Keratinocyte (primary cell): ENCODE results near the gene EXD3. TPM values are rescaled to one million over a fixed set of nuclear protein-coding genes. Genes with fewer than 3 reads are reported as not detected.
"Not testable (repeated sequence)": the region's sequence is repeated elsewhere in the genome, so short reads cannot be mapped to it uniquely, and the experiment has no call there.

Source experiments
- DNase-seq: peaks from one replicate; pipeline ENCODE4 v3.0.0-alpha.2; 2011; ENCODE audit warnings: low read depth, missing footprints, low spot score
- FAIRE-seq: peaks from 2 replicates; lab custom pipeline; 2011; peaks lifted over from hg19 to GRCh38; lab: Jason Lieb, UNC
- H2AFZ ChIP-seq: 2 replicates; pipeline ENCODE4 v1.6.0; 2012; ENCODE audit warnings: low read length, control low read depth, inconsistent platforms; ENCODE audit not compliant: control insufficient read depth
- H3K27ac ChIP-seq: 2 replicates; pipeline ENCODE4 v1.5.1; 2011; ENCODE audit warnings: low read length; ENCODE audit not compliant: control insufficient read depth, insufficient read depth
- H3K27me3 ChIP-seq: 3 replicates; pipeline ENCODE4 v1.6.0; 2011; ENCODE audit warnings: low read length; ENCODE audit not compliant: control insufficient read depth, insufficient read depth; ENCODE audit errors: extremely low read depth
- H3K36me3 ChIP-seq, 2 experiments: 2 replicates in 1 of 2; 3 replicates in 1 of 2; pipeline ENCODE4 v1.5.1; 2011; ENCODE audit warnings: low read length in 2 of 2, mild to moderate bottlenecking in 1 of 2; ENCODE audit not compliant: control insufficient read depth in 2 of 2, insufficient read depth in 2 of 2; ENCODE audit errors: extremely low read depth in 1 of 2
- H3K4me1 ChIP-seq: 3 replicates; pipeline ENCODE4 v1.5.1; 2011; ENCODE audit warnings: low read length; ENCODE audit not compliant: control insufficient read depth, insufficient read depth; ENCODE audit errors: extremely low read depth
- H3K4me2 ChIP-seq: 3 replicates; pipeline ENCODE4 v1.6.0; 2011; ENCODE audit warnings: low read depth, low read length; ENCODE audit not compliant: control insufficient read depth, insufficient read depth; ENCODE audit errors: extremely low read depth
- H3K4me3 ChIP-seq, 3 experiments: fragments of 200-600 bp in 1 of 3; sonication (generic) in 1 of 3; 2 replicates in 2 of 3; 3 replicates in 1 of 3; pipeline ENCODE4 v1.5.1; 2011 to 2016; ENCODE audit warnings: low read length in 3 of 3, mild to moderate bottlenecking in 3 of 3, control low read depth in 2 of 3, inconsistent platforms in 1 of 3, low read depth in 1 of 3, mixed read lengths in 1 of 3, mixed run types in 1 of 3, moderate library complexity in 1 of 3; ENCODE audit not compliant: control insufficient read depth in 2 of 3, insufficient read depth in 2 of 3; ENCODE audit errors: extremely low read depth in 1 of 3
- H3K79me2 ChIP-seq: 2 replicates; pipeline ENCODE4 v1.6.0; 2012; ENCODE audit warnings: low read length; ENCODE audit not compliant: control insufficient read depth, insufficient read depth
- H3K9ac ChIP-seq: 3 replicates; pipeline ENCODE4 v1.6.0; 2011; ENCODE audit warnings: low read length; ENCODE audit not compliant: control insufficient read depth, insufficient read depth; ENCODE audit errors: extremely low read depth
- H3K9me1 ChIP-seq: 3 replicates; pipeline ENCODE4 v1.6.0; 2011; ENCODE audit warnings: low read length; ENCODE audit not compliant: control insufficient read depth, insufficient read depth; ENCODE audit errors: extremely low read depth
- H3K9me3 ChIP-seq: 2 replicates; pipeline ENCODE4 v1.5.1; 2012; ENCODE audit warnings: low read depth, low read length; ENCODE audit not compliant: control insufficient read depth
- H4K20me1 ChIP-seq: 3 replicates; pipeline ENCODE4 v1.6.0; 2011; ENCODE audit warnings: low read length; ENCODE audit not compliant: control insufficient read depth, insufficient read depth; ENCODE audit errors: extremely low read depth
- CTCF ChIP-seq, 3 experiments: IDR thresholded peaks in 1 of 3; conservative IDR thresholded peaks in 1 of 3; optimal IDR thresholded peaks in 1 of 3; 2 replicates in 2 of 3; 3 replicates in 1 of 3; pipeline versions ENCODE3 to v1.5.1; 2011; ENCODE audit warnings: low read length in 3 of 3, mild to moderate bottlenecking in 3 of 3, moderate library complexity in 2 of 3, control low read depth in 1 of 3, inconsistent platforms in 1 of 3; ENCODE audit not compliant: insufficient read depth in 2 of 3; ENCODE audit errors: extremely low read depth in 1 of 3
- EZH2 ChIP-seq: IDR thresholded peaks from one replicate; pipeline ENCODE4 v1.6.1; 2012; ENCODE audit warnings: inconsistent platforms, mild to moderate bottlenecking, low read length, moderate library complexity
- dilution Hi-C: fragments of 300-500 bp; cut with MboI; formaldehyde crosslinking; loops from one replicate; pipeline ENCODE4 v1.7.0; 2020; ENCODE audit warnings: low sequenced_read_pairs; ENCODE audit not compliant: extremely low pct_ligation_motif_present
- polyA plus RNA-seq, 5 experiments: library from polyadenylated mRNA; depleted of rRNA in 3 of 5; stranded (reverse) in 3 of 5; stranded (forward) in 1 of 5; unstranded in 1 of 5; fragments of >200 nt; gene quantifications; 1 replicate in 1 of 5; 2 replicates in 3 of 5; 3 replicates in 1 of 5; pipeline versions ENCODE4 v1.2.1 to v1.2.3, GENCODE V29; 2011 to 2012; ENCODE audit warnings: missing spikeins in 2 of 5, low read depth in 1 of 5, low replicate concordance in 1 of 5

The EXD3 gene
- polyA plus RNA-seq, 1 donor (not counting 4 experiments of a cell fraction or from before 2014, with no cell fraction given) = 1.5 TPM

GRCh38 chr9:137341227-137341626, 81.7 kb downstream of the EXD3 start:
- no peaks in the 10 kb centered on the region for H3K9me3 ChIP-seq
- H4K20me1 ChIP-seq = no peaks in the 10 kb centered on the region
- dilution Hi-C loops = no loop called here
- no peak overlapping the region for H3K9ac ChIP-seq
- TF ChIP-seq EZH2 (no peak), CTCF (optimal IDR thresholded peaks at IDR 0.05 in 1 of 3, IDR thresholded peaks at IDR 0.05 in 1 of 3, conservative IDR thresholded peaks at IDR 0.05 in 1 of 3; ENCODE audit: extremely low read depth in 1 of 3, insufficient read depth in 2 of 3, low read length in 3 of 3) (no peak)
- H2AFZ ChIP-seq = no peak overlapping the region
- DNase-seq = no peak
- no peaks in the 10 kb centered on the region for H3K27me3 ChIP-seq
- no peaks in the 10 kb centered on the region for H3K9me1 ChIP-seq
- H3K79me2 ChIP-seq = no peaks in the 10 kb centered on the region
- H3K4me1 ChIP-seq = no peaks in the 10 kb centered on the region
- H3K4me2 ChIP-seq = no peak overlapping the region
- H3K36me3 ChIP-seq = no peaks in the 10 kb centered on the region
- no peak overlapping the region for H3K27ac ChIP-seq
- FAIRE-seq = no peak
- no peak overlapping the region for H3K4me3 ChIP-seq

- H3K4me2 ChIP-seq, dilution Hi-C loops, H3K27ac ChIP-seq, H3K9me1 ChIP-seq, H3K27me3 ChIP-seq, H3K4me3 ChIP-seq, FAIRE-seq, H4K20me1 ChIP-seq, DNase-seq, H3K9ac ChIP-seq, H3K4me1 ChIP-seq, H3K79me2 ChIP-seq, H3K36me3 ChIP-seq, H3K9me3 ChIP-seq, H2AFZ ChIP-seq: not testable (repeated sequence)
These were observed 83.0 kb downstream of the EXD3 start for GRCh38 chr9:137339908-137340462.
